ENCODE results near the gene UBE2M. TPM values are rescaled to one million over a fixed set of nuclear protein-coding genes. Genes with fewer than 3 reads are reported as not detected.

UBE2M gene
- total RNA-seq, 4 donors from 2014 or later: 16.3 to 31.8 (median 20.6) TPM

DNA sequence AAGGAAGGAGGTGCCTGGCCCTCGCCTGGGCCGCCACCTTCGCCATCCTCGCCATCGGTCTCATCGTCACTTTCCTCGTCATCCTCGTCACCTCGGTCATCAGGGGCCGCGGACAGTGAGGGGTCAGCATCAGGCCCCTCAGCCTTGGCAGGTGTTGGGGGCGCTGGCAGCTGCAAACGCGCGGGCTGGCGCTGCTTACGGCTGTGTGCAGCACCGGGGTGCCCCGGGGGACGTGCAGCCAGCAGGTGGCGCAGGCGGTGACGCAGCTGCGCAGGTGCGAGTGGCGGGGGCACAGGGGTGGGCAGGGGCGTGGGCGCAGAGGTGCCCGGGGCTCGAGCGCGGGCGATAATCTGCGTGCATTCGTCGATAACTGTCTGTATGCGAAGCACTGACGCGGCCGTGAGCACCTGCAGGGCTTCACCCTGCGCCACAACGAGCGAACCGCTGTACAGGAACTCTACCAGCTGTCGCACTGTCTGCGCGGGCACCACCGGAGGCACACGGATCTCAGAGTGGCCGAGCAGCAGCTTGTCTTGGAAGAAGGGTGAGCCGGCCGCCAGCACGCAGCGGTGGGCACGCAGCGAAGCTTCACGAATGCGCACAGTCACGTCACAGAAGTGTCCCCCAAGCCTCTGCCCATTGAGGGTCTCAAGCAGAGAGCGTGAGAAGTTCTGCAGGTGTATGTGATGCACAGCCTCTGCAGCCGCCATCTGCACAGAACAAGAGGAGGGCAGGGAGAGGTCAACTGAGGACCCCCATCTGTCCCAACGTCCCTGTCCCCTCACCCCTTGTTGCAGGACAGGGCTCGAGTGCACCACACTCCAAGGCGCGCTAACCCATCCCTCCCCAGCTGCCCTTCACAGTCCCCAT is 41.2 kb downstream of the UBE2M start:
- no peak for TF ChIP-seq CTCF (IDR thresholded peaks at IDR 0.05; ENCODE audit: low read depth)

DNA sequence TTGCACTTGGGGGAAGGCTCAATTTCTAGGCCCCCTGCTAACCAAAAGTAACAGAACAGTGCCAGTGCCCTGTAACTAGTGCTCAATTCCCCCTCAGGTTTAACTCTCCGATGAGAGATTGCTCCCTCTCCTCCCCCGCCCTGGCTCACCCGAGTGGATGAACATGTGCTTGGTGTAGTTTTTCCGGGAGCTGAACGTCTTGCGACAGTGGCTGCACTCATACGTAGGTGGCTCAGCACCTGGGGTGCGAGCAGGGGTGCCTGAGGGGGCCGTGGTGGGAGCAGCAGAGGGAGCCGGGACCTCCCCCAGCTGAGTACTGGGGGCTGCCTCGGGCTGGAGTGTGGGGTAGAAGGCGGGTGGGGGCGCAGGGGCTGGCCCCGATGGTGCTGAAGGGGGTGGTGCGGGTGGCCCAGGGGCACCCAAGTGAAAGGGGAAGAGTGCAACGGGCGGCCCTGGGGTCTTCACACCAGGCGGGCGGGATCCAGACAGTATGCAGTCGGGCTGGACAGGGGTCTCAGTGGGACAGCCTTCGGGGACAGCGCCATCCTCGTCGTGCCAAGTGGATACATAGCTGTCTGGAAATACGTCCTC is 42.1 kb downstream of the UBE2M start:
- no peak for TF ChIP-seq CTCF (IDR thresholded peaks at IDR 0.05; ENCODE audit: low read depth)

DNA sequence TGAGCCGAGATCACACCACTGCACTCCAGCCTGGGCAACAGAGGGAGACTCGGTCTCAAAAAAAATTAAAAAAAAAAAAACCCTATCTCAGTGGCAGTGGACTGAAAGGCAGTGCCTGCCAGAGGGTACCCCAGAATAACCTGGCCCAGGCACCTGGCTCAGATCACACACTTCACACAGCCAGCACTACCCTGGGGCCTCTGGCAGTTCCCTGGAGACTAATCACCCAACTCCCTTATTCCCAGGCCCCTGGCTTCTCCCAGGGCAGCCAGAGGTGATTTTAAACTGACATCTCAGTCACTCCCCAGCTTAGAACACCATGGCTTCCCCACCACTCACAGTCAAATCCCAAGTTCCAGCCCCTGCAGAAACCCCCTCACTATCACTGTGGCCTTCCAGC is 43.2 kb downstream of the UBE2M start:
- TF ChIP-seq CTCF (IDR thresholded peaks at IDR 0.05; ENCODE audit: low read depth): no peak

DNA sequence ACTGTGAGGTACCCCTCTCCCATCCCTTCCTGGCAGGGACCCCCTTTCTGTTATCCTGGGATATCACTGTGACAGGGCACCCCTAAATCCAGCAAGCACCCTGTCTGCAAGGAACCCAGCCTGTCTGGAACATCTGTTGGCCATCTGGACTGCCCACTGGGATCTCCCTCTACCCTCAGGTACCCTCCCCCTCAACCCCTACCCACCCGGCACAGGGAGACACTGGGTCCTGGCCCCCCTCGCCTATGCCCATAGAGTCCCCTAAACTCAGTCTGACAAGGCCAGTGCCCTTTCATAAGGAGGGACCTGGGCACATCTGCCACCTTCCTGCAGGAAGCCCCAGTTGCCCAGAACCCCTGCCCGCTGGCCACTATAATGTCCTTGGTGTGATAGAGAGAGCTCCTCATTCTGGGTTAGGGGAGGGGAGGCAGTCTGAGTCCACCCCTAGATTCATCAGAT is 43.8 kb downstream of the UBE2M start:
- no peak for TF ChIP-seq CTCF (IDR thresholded peaks at IDR 0.05; ENCODE audit: low read depth)

DNA sequence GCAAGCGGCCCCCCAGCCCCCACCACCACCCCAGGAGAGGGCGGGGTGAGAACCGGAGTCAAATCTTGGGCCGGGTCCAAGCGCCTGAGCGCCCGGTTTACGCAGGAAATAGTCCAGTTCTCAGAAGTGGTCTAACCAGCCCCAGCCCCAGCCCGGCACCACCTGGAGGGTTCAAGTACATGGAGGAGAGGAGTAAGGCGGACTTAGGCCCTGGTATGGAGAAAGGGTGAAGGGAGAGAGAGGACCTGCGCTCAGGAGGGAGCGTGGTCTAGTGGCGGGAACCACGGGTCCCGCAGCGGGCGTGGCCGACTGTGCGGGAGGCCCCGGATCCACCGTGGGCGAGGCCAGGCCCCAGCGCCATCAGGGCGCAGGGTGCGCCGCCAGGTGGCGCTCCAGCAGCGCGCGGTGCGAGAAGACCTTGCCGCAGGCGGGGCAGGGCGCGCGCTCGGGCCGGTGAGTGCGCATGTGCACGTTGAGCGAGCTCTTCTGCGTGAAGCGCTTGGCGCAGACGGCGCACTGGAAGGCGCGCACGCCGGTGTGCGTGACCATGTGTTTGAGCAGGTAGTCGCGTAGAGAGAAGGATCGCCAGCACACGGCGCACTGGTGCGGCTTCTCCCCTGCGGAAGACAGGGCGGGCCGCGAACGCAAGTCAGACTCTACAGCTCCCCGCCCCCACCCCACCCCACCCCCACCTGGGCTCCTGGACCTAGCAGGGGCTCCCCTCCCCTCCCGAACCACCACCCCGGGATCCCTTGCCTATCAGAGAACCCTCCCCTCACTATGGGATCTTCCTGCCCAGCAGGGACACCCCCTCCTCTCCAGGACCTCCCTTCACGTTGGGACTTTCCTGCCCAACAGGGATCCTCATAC is 44.5 kb downstream of the UBE2M start:
- no peak for TF ChIP-seq CTCF (IDR thresholded peaks at IDR 0.05; ENCODE audit: low read depth)

GRCh38 chr19:58513213-58513693 is 45.2 kb downstream of the UBE2M start:
- TF ChIP-seq CTCF (IDR thresholded peaks at IDR 0.05; ENCODE audit: low read depth): no peak
